H9 (cell line): Measurements from ENCODE around the gene ROR1. TPM values are rescaled to one million over a fixed set of nuclear protein-coding genes. Genes with fewer than 3 reads are reported as not detected.

Experiments
- DNase-seq: peaks from one replicate; pipeline ENCODE4 v3.0.0-alpha.2; 2017
- H2AFZ ChIP-seq: one replicate; pipeline ENCODE4 v1.6.1; 2013; ENCODE audit warnings: mild to moderate bottlenecking, low read length, control low read depth, moderate library complexity
- H2AK5ac ChIP-seq: 2 replicates; pipeline ENCODE4 v1.6.1; 2013; ENCODE audit warnings: low read length, control low read depth, mixed read lengths; ENCODE audit not compliant: insufficient read length
- H2BK120ac ChIP-seq: one replicate; pipeline ENCODE4 v1.6.1; 2013; ENCODE audit warnings: low read depth, mild to moderate bottlenecking, low read length, control low read depth, inconsistent platforms; ENCODE audit not compliant: poor library complexity, severe bottlenecking
- H2BK12ac ChIP-seq: 2 replicates; pipeline ENCODE4 v1.6.1; 2013; ENCODE audit warnings: low read length, control low read depth, mixed read lengths, low read depth; ENCODE audit not compliant: insufficient read length
- H2BK15ac ChIP-seq: 2 replicates; pipeline ENCODE4 v1.6.1; 2013; ENCODE audit warnings: low read depth, low read length, control low read depth
- H2BK20ac ChIP-seq: one replicate; pipeline ENCODE4 v1.6.1; 2013; ENCODE audit warnings: low read depth, mild to moderate bottlenecking, low read length, control low read depth, inconsistent platforms; ENCODE audit not compliant: poor library complexity, severe bottlenecking
- H2BK5ac ChIP-seq: 2 replicates; pipeline ENCODE4 v1.6.1; 2013; ENCODE audit warnings: low read length, control low read depth, mixed read lengths; ENCODE audit not compliant: insufficient read length
- H3K14ac ChIP-seq: 2 replicates; pipeline ENCODE4 v1.6.1; 2013; ENCODE audit warnings: low read length, control low read depth; ENCODE audit not compliant: insufficient read depth
- H3K18ac ChIP-seq: 2 replicates; pipeline ENCODE4 v1.6.1; 2013; ENCODE audit warnings: low read depth, mild to moderate bottlenecking, mixed read lengths, low read length, control low read depth; ENCODE audit not compliant: insufficient read length
- H3K23ac ChIP-seq: 2 replicates; pipeline ENCODE4 v1.6.1; 2013; ENCODE audit warnings: low read length, control low read depth, mixed read lengths, low read depth; ENCODE audit not compliant: insufficient read length
- H3K23me2 ChIP-seq: 2 replicates; pipeline ENCODE4 v1.6.1; 2013; ENCODE audit warnings: low read depth, mild to moderate bottlenecking, mixed read lengths, low read length, control low read depth; ENCODE audit not compliant: insufficient read length, poor library complexity, severe bottlenecking
- H3K27ac ChIP-seq: 2 replicates; pipeline ENCODE4 v1.5.1; 2013; ENCODE audit warnings: low read length, control low read depth, mixed read lengths, low read depth; ENCODE audit not compliant: insufficient read length
- H3K27me3 ChIP-seq: 2 replicates; pipeline ENCODE4 v1.6.1; 2013; ENCODE audit warnings: low read length, control low read depth, inconsistent platforms; ENCODE audit not compliant: insufficient read depth
- H3K4ac ChIP-seq: 2 replicates; pipeline ENCODE4 v1.6.1; 2013; ENCODE audit warnings: low read depth, mild to moderate bottlenecking, control low read depth, inconsistent platforms, low read length, moderate library complexity
- H3K4me1 ChIP-seq: 2 replicates; pipeline ENCODE4 v1.6.1; 2013; ENCODE audit warnings: low read length, control low read depth, inconsistent platforms; ENCODE audit not compliant: insufficient read depth
- H3K4me2 ChIP-seq: 2 replicates; pipeline ENCODE4 v1.6.1; 2013; ENCODE audit warnings: low read length, control low read depth, mixed read lengths; ENCODE audit not compliant: insufficient read length, insufficient read depth
- H3K56ac ChIP-seq: 2 replicates; pipeline ENCODE4 v1.6.1; 2013; ENCODE audit warnings: low read depth, mild to moderate bottlenecking, mixed read lengths, low read length, control low read depth; ENCODE audit not compliant: insufficient read length
- H3K79me1 ChIP-seq: 2 replicates; pipeline ENCODE4 v1.6.1; 2013; ENCODE audit warnings: low read depth, mild to moderate bottlenecking, moderate library complexity, low read length, control low read depth, inconsistent platforms; ENCODE audit not compliant: insufficient read depth, poor library complexity, severe bottlenecking
- H3K79me2 ChIP-seq: 2 replicates; pipeline ENCODE4 v1.6.1; 2013; ENCODE audit warnings: low read length, control low read depth, inconsistent platforms; ENCODE audit not compliant: insufficient read depth
- H3K9ac ChIP-seq: 2 replicates; pipeline ENCODE4 v1.6.1; 2013; ENCODE audit warnings: low read length, control low read depth, mixed read lengths; ENCODE audit not compliant: insufficient read length; ENCODE audit errors: extremely low read depth
- H3K9me3 ChIP-seq: one replicate; pipeline ENCODE4 v1.6.1; 2013; ENCODE audit warnings: low read depth, low read length, inconsistent platforms; ENCODE audit not compliant: control insufficient read depth
- H3T11ph ChIP-seq: one replicate; pipeline ENCODE4 v1.6.1; 2013; ENCODE audit warnings: mild to moderate bottlenecking, low read length, control low read depth, inconsistent platforms
- H4K20me1 ChIP-seq: one replicate; pipeline ENCODE4 v1.6.1; 2013; ENCODE audit not compliant: control insufficient read depth, insufficient read length, insufficient read depth
- H4K5ac ChIP-seq: 2 replicates; pipeline ENCODE4 v1.6.1; 2013; ENCODE audit warnings: low read depth, mild to moderate bottlenecking, mixed read lengths, low read length, control low read depth; ENCODE audit not compliant: insufficient read length
- H4K8ac ChIP-seq: replicated peaks from 2 replicates; pipeline ENCODE4 v1.6.1; 2013; ENCODE audit warnings: low read length, control low read depth, mixed read lengths, low read depth; ENCODE audit not compliant: insufficient read length
- H4K91ac ChIP-seq: 2 replicates; pipeline ENCODE4 v1.6.1; 2013; ENCODE audit warnings: low read depth, mild to moderate bottlenecking, moderate library complexity, mixed read lengths, low read length, control low read depth; ENCODE audit not compliant: insufficient read length
- H3K27ac Mint-ChIP-seq, 3 experiments: 2 replicates in 2 of 3; 3 replicates in 1 of 3; pipeline ENCODE4 v1.8.0; 2020 to 2021; ENCODE audit warnings: mixed read lengths in 3 of 3, mild to moderate bottlenecking in 1 of 3, moderate library complexity in 1 of 3
- H3K27me3 Mint-ChIP-seq: 2 replicates; pipeline ENCODE4 v1.8.0; 2021; ENCODE audit warnings: low read depth, mild to moderate bottlenecking, moderate library complexity, mixed read lengths
- H3K36me3 Mint-ChIP-seq, 3 experiments: 2 replicates in 2 of 3; 3 replicates in 1 of 3; pipeline ENCODE4 v1.8.0; 2020 to 2021; ENCODE audit warnings: low read depth in 3 of 3, mixed read lengths in 3 of 3; ENCODE audit not compliant: insufficient read depth in 1 of 3
- H3K4me1 Mint-ChIP-seq, 2 experiments: 2 replicates each; pipeline ENCODE4 v1.8.0; 2020; ENCODE audit warnings: mixed read lengths in 2 of 2
- H3K4me3 Mint-ChIP-seq, 2 experiments: 2 replicates in 1 of 2; 3 replicates in 1 of 2; pipeline ENCODE4 v1.8.0; 2020 to 2021; ENCODE audit warnings: mild to moderate bottlenecking in 2 of 2, mixed read lengths in 2 of 2, moderate library complexity in 1 of 2
- H3K9me3 Mint-ChIP-seq, 2 experiments: 2 replicates in 1 of 2; 3 replicates in 1 of 2; pipeline ENCODE4 v1.8.0; 2020; ENCODE audit warnings: mild to moderate bottlenecking in 2 of 2, mixed read lengths in 2 of 2, moderate library complexity in 1 of 2
- total RNA-seq: library from RNA; stranded (reverse); gene quantifications from 2 replicates; pipeline ENCODE4 v1.2.1, GENCODE V29; 2021
- TF ChIP-seq, protein P1 (sequence below): fragments of 200-600 bp; sonication (generic); conservative IDR thresholded peaks from 3 replicates; pipeline ENCODE4 v1.8.0; 2021; ENCODE audit warnings: antibody characterized with exemption, mild to moderate bottlenecking

ROR1 gene
- total RNA-seq, 1 experiment from 2014 or later = 75.9 TPM

DNA sequence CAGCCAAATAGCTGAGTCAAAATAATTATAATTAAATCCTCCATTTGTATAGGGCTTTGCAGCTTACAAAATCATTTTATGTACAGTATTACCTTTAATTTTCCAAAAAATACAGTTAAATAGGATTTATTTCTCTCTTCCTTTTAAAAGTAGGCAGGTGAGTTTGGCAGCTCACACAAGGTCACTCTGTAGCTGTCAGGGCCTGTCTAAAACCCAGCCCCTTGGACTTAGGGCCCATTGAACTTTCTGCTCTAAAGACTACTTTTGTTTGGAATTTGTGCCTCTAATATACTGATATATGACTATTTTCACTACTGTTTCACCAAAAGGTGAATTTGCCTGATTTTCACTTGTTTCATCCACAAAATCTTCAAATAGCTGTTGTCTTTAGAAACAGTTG, 10.3 kb downstream of the ROR1 start:
- H4K91ac ChIP-seq = no peak overlapping the region
- H3K4me1 ChIP-seq = peaks cover 58% of the 10 kb centered on the region
- H3K27ac ChIP-seq = no peak overlapping the region
- no peak overlapping the region for H2BK120ac ChIP-seq
- H2BK15ac ChIP-seq = no peak overlapping the region
- H3T11ph ChIP-seq = no peak overlapping the region
- no peak overlapping the region for H3K23ac ChIP-seq
- no peak overlapping the region for H2BK20ac ChIP-seq
- no peak for DNase-seq
- H4K5ac ChIP-seq = no peak overlapping the region
- no peak overlapping the region for H3K56ac ChIP-seq
- peaks cover 57% of the 10 kb centered on the region for H3K79me2 ChIP-seq
- H3K9me3 Mint-ChIP-seq = no peaks in the 10 kb centered on the region
- no peaks in the 10 kb centered on the region for H3K23me2 ChIP-seq
- H3K4ac ChIP-seq = no peak overlapping the region
- H2AFZ ChIP-seq = no peak overlapping the region
- no peak overlapping the region for H2BK12ac ChIP-seq
- H3K27me3 ChIP-seq = no peaks in the 10 kb centered on the region
- H3K27me3 Mint-ChIP-seq = no peaks in the 10 kb centered on the region
- H3K4me3 Mint-ChIP-seq = peak overlapping the region in 1 of 2 experiments; percentile 57; a peak in 2 of 5 replicates
- no peak overlapping the region for H3K4me2 ChIP-seq
- H2AK5ac ChIP-seq = no peak overlapping the region
- no peaks in the 10 kb centered on the region for H3K9me3 ChIP-seq
- no peak overlapping the region for H4K8ac ChIP-seq
- H4K20me1 ChIP-seq = no peaks in the 10 kb centered on the region
- peaks cover 90 to 94% of the 10 kb centered on the region in 2 experiments for H3K4me1 Mint-ChIP-seq
- H3K79me1 ChIP-seq = peaks cover 12% of the 10 kb centered on the region
- H2BK5ac ChIP-seq = no peak overlapping the region
- no peak overlapping the region for H3K14ac ChIP-seq
- no peak overlapping the region for H3K18ac ChIP-seq
- H3K36me3 Mint-ChIP-seq = peaks cover 2 to 11% (median 3%) of the 10 kb centered on the region in 3 experiments; a peak in 6 of 7 replicates
- TF ChIP-seq, protein P1, sequence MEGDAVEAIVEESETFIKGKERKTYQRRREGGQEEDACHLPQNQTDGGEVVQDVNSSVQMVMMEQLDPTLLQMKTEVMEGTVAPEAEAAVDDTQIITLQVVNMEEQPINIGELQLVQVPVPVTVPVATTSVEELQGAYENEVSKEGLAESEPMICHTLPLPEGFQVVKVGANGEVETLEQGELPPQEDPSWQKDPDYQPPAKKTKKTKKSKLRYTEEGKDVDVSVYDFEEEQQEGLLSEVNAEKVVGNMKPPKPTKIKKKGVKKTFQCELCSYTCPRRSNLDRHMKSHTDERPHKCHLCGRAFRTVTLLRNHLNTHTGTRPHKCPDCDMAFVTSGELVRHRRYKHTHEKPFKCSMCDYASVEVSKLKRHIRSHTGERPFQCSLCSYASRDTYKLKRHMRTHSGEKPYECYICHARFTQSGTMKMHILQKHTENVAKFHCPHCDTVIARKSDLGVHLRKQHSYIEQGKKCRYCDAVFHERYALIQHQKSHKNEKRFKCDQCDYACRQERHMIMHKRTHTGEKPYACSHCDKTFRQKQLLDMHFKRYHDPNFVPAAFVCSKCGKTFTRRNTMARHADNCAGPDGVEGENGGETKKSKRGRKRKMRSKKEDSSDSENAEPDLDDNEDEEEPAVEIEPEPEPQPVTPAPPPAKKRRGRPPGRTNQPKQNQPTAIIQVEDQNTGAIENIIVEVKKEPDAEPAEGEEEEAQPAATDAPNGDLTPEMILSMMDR = no peak
- peak overlapping the region; percentile 25 to 88 (median 37); a peak in 5 of 7 replicates for H3K27ac Mint-ChIP-seq
- no peak overlapping the region for H3K9ac ChIP-seq
